AG04450 (cell line): Measurements from ENCODE around the gene CDK5R2. TPM values are rescaled to one million over a fixed set of nuclear protein-coding genes. Genes with fewer than 3 reads are reported as not detected.

ENCODE experiments used
- CTCF ChIA-PET: fragments of 300-600, 350-600 bp; formaldehyde crosslinking; extraction: SDS; loops from one replicate; lab custom pipeline; 2022; ENCODE audit warnings: antibody characterized with exemption, inconsistent platforms; lab: Charles Lee
- POLR2A ChIA-PET: fragments of 350-600 bp; formaldehyde crosslinking; extraction: SDS; loops from one replicate; lab custom pipeline; 2021; ENCODE audit warnings: antibody characterized with exemption, inconsistent platforms; lab: Yijun Ruan, JAX
- DNase-seq: peaks from one replicate; pipeline ENCODE4 v3.0.0-alpha.2; 2011; ENCODE audit warnings: low read depth, low spot score
- H3K27ac ChIP-seq: one replicate; pipeline ENCODE4 v1.5.1; 2012; ENCODE audit warnings: low read depth, low read length, control low read depth
- H3K27me3 ChIP-seq: one replicate; pipeline ENCODE4 v1.6.0; 2012; ENCODE audit warnings: low read length; ENCODE audit not compliant: control insufficient read depth, insufficient read depth
- H3K4me3 ChIP-seq: 2 replicates; pipeline ENCODE4 v1.5.1; 2011; ENCODE audit warnings: mild to moderate bottlenecking, low read depth, low read length, control low read depth
- H3K9me3 ChIP-seq: 2 replicates; pipeline ENCODE4 v1.5.1; 2012; ENCODE audit warnings: low read length; ENCODE audit not compliant: control insufficient read depth, insufficient read depth
- CTCF ChIP-seq: IDR thresholded peaks from 2 replicates; pipeline ENCODE4 v1.5.1; 2011; ENCODE audit warnings: low read depth, low read length, control low read depth, inconsistent platforms
- polyA plus RNA-seq: library from polyadenylated mRNA; depleted of rRNA; stranded (reverse); fragments of >200 nt; gene quantifications from 2 replicates; pipeline ENCODE4 v1.2.3, GENCODE V29; 2011

The CDK5R2 gene
- polyA plus RNA-seq, 1 experiment: 0.05 TPM

- DNase-seq: no peak
- Histone ChIP-seq H3K9me3 (peaks cover 5% of the 10 kb centered on the region; the same call in 1 of the 2 replicates), H3K4me3 (no peak overlapping the region), H3K27ac (no peak overlapping the region), H3K27me3 (peaks cover 70% of the 10 kb centered on the region)
- 0 out of 2 replicates have a peak, but pooled peaks have one; percentile 0 for TF ChIP-seq CTCF
- POLR2A ChIA-PET: no interaction called here
- CTCF ChIA-PET: interaction anchor here (1.3 to 2.5 kb wide), 7 partner anchors 13 to 173 kb away, joined by 4 to 13 read pairs (median 8); no protein-coding TSS in a partner anchor
Observed at GRCh38 chr2:218981390-218981880, 22.0 kb downstream of the CDK5R2 start.

GRCh38 chr2:218981881-218982585 is 22.6 kb downstream of the CDK5R2 start:
- H3K27ac ChIP-seq: no peak overlapping the region
- POLR2A ChIA-PET: no interaction called here
- TF ChIP-seq CTCF: no peak
- CTCF ChIA-PET: interaction anchor here (0.9 to 2.5 kb wide), 7 partner anchors 12 to 137 kb away, joined by 4 to 12 read pairs (median 8); no protein-coding TSS in a partner anchor
- H3K9me3 ChIP-seq: peaks cover 5% of the 10 kb centered on the region; the same call in 1 of the 2 replicates
- H3K27me3 ChIP-seq: peaks cover 70% of the 10 kb centered on the region
- no peak for DNase-seq
- H3K4me3 ChIP-seq: peak overlapping the region; percentile 20

GRCh38 chr2:218982586-218983262 is 23.3 kb downstream of the CDK5R2 start:
- Histone ChIP-seq H3K4me3 (no peak overlapping the region), H3K27ac (no peak overlapping the region), H3K9me3 (peaks cover 5% of the 10 kb centered on the region; the same call in 1 of the 2 replicates), H3K27me3 (peaks cover 72% of the 10 kb centered on the region)
- POLR2A ChIA-PET: no interaction called here
- DNase-seq: no peak
- TF ChIP-seq CTCF: no peak
- CTCF ChIA-PET: interaction anchor here (0.9 to 1.8 kb wide), 3 partner anchors 11 to 42 kb away, joined by 4 to 10 read pairs (median 4); no protein-coding TSS in a partner anchor

- CTCF ChIA-PET: interaction anchor here (0.9 kb wide), 1 partner anchor 9 kb away, joined by 3 read pairs; no protein-coding TSS in a partner anchor
- Histone ChIP-seq H3K9me3 (peaks cover 5% of the 10 kb centered on the region; the same call in 1 of the 2 replicates), H3K27me3 (peaks cover 76% of the 10 kb centered on the region), H3K4me3 (no peak overlapping the region), H3K27ac (no peak overlapping the region)
- TF ChIP-seq CTCF: no peak
- DNase-seq: no peak
- POLR2A ChIA-PET: no interaction called here
Observed at GRCh38 chr2:218983263-218983933, 23.9 kb downstream of the CDK5R2 start.
